Mucosa of stomach (tissue), 1 donor: ENCODE data around the gene TBRG1.
"Not testable (repeated sequence)": the region's sequence is repeated elsewhere in the genome, so short reads cannot be mapped to it uniquely, and the experiment has no call there.

Source experiments
- H3K27me3 ChIP-seq: one replicate; pipeline ENCODE4 v1.7.0; 2013; ENCODE audit warnings: mild to moderate bottlenecking, low read length; ENCODE audit not compliant: control insufficient read depth, insufficient read depth
- H3K36me3 ChIP-seq: one replicate; pipeline ENCODE4 v1.7.0; 2013; ENCODE audit warnings: low read length; ENCODE audit not compliant: control insufficient read depth, insufficient read depth
- H3K4me1 ChIP-seq: one replicate; pipeline ENCODE4 v1.7.0; 2013; ENCODE audit warnings: mild to moderate bottlenecking, low read length; ENCODE audit not compliant: control insufficient read depth, insufficient read depth
- H3K4me3 ChIP-seq: one replicate; pipeline ENCODE4 v1.7.0; 2013; ENCODE audit warnings: low read length
- H3K9ac ChIP-seq: one replicate; pipeline ENCODE4 v1.7.0; 2013; ENCODE audit warnings: mild to moderate bottlenecking, low read length, moderate library complexity
- H3K9me3 ChIP-seq: one replicate; pipeline ENCODE4 v1.7.0; 2013; ENCODE audit warnings: mild to moderate bottlenecking, low read length, moderate library complexity; ENCODE audit not compliant: control insufficient read depth
- donor health status: Pancreatic carcinoma.

Gene TBRG1

GRCh38 chr11:124597626-124598025 lies 25.0 kb upstream of the TBRG1 start:
- Histone ChIP-seq H3K9ac (no peak overlapping the region), H3K27me3 (no peaks in the 10 kb centered on the region), H3K4me3 (no peak overlapping the region), H3K9me3 (no peaks in the 10 kb centered on the region), H3K4me1 (no peaks in the 10 kb centered on the region), H3K36me3 (no peaks in the 10 kb centered on the region)

DNA sequence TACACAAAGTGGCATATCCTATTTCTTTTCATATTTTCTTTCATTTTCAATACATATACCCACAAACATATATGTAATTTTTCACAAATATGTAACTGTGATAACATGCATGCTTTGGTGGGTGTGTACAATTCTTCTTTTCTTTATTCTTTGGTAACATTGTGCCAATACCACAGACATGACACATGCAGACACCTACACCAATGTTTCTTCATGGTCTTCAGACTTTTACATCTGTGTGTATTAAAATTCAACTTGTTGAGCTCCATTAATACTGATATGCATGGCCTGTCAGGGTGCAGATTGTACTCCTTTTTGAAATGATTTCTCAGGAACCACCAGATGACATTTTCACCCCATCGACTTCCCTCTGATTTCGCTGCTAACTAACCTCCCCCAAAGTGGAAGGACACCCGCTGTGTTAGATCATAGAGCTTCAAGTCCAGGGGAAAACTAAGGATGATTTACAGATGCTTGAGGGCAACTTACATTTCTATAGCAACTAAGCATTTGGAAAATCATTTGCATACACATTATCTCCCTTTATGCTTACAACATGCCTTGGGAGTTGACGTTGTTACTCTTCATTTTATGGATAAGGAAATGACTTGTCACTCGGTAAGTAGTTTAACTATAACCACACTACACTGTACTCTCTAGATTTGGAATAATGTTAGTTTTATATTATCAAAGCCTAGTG lies 21.9 kb upstream of the TBRG1 start:
- Histone ChIP-seq H3K4me3 (no peak overlapping the region), H3K4me1 (no peaks in the 10 kb centered on the region), H3K27me3 (no peaks in the 10 kb centered on the region), H3K36me3 (no peaks in the 10 kb centered on the region), H3K9ac (no peak overlapping the region), H3K9me3 (no peaks in the 10 kb centered on the region)

DNA sequence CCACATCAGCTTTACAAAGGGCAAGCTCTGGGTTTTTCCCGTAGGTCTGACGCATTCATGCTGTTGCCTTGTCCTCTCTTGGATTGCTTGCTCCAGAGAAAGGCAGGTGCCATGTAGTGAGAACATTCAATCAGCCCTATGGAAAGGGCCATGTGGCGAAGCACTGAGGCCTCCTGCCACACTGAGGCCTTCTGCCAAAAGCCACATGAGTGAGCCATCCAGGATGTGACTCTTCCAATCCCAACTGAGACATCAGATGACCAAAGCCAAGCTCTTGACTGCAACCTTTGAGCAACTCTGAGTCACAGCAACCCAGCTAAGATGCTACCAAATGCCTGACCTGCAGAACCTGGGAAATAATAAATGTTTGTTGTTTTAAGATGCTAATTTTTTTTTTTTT lies 20.5 kb upstream of the TBRG1 start:
- no peaks in the 10 kb centered on the region for H3K27me3 ChIP-seq
- H3K4me1 ChIP-seq: no peaks in the 10 kb centered on the region
- no peaks in the 10 kb centered on the region for H3K36me3 ChIP-seq
- H3K9me3 ChIP-seq: no peaks in the 10 kb centered on the region
- H3K9ac ChIP-seq: no peak overlapping the region
- no peak overlapping the region for H3K4me3 ChIP-seq

DNA sequence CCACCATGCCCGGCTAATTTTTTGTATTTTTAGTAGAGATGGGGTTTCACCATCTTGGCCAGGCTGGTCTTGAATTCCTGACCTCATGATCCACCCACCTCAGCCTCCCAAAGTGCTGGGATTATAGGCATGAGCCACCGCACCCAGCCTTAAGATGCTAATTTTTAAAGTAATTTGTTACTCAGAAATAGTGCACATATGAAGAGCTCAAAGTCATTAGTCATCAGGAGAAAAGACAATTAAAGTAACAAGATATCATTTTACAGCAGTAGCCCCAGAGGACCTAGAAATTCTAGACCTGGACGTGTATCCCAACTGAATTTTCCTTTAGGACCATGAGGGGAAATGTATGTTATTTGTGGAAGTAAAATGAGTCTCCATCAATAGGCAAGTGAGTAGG lies 19.9 kb upstream of the TBRG1 start:
- not testable (repeated sequence) for H3K4me3 ChIP-seq, H3K4me1 ChIP-seq, H3K9me3 ChIP-seq, H3K27me3 ChIP-seq, H3K9ac ChIP-seq, H3K36me3 ChIP-seq

- Histone ChIP-seq H3K4me1 (no peaks in the 10 kb centered on the region), H3K4me3 (no peak overlapping the region), H3K27me3 (no peaks in the 10 kb centered on the region), H3K9ac (no peak overlapping the region), H3K36me3 (no peaks in the 10 kb centered on the region), H3K9me3 (no peaks in the 10 kb centered on the region)
Measured at GRCh38 chr11:124605719-124606118, 16.9 kb upstream of the TBRG1 start.

DNA sequence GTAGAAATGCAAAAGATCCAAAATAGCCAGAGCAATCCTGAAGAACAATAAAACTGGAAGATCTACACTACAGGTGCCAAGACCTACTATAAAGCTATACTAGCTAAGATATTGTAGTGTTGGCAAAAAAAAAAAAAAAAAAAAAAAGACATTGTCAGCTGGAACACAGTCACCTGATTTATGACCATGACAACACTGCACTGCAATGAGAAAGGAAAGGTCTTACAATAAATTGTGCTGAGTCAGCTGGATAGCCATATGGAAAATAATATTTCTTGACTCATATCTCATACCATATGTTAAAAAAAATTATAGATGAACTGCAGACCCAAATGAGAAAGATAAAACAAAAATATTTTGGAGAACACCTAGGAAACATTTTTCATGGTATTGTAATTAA lies 14.5 kb upstream of the TBRG1 start:
- H3K9ac ChIP-seq: no peak overlapping the region
- H3K27me3 ChIP-seq: no peaks in the 10 kb centered on the region
- H3K36me3 ChIP-seq: no peaks in the 10 kb centered on the region
- no peaks in the 10 kb centered on the region for H3K9me3 ChIP-seq
- no peaks in the 10 kb centered on the region for H3K4me1 ChIP-seq
- H3K4me3 ChIP-seq: no peak overlapping the region

DNA sequence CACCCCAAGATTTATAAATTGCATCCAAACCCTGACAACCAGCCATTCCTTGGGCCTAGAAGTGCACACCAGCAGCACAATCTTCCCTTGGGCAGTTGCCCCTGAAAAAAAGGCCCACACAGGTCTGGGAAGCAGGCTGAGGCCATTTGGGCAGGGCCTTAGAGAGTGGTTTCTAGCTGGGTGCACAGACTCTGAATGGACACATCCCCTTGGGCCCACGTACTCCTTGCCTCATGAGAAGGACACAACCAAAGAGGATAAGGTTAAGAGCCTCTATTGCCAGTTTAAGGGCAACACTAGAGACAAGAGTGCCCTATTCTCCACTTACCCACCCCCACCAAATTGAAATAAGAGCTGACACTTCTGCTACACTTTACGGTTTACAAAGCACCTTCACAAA lies 12.4 kb upstream of the TBRG1 start:
- no peaks in the 10 kb centered on the region for H3K4me1 ChIP-seq
- no peak overlapping the region for H3K9ac ChIP-seq
- H3K4me3 ChIP-seq: no peak overlapping the region
- H3K9me3 ChIP-seq: no peaks in the 10 kb centered on the region
- H3K36me3 ChIP-seq: no peaks in the 10 kb centered on the region
- peaks cover 2% of the 10 kb centered on the region for H3K27me3 ChIP-seq

DNA sequence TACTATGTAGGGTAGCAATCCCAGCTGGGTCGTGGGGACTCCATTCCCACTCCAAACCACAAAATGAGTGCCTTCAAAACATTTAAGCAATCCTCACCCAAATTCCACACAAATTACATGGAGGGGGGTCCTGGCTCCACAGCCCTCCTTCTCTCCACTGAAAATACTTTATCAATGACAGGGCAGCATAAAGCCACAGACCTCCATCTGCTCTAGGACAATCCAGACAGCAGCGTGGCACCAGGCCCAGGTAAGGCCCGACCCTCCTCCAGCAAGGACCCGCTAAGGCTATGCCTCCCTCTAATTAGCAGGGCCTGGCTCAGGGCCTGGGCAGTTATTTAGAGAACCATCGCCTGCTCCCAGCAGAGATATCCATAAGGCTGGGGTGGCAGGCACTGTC lies 11.6 kb upstream of the TBRG1 start, which contains the start of gene PANX3:
PANX3 (plus strand) TSS at position 365 of the 400 bp plus-strand sequence. CDS start 129 bp downstream, outside the sequence.
- H3K9me3 ChIP-seq: no peaks in the 10 kb centered on the region
- no peaks in the 10 kb centered on the region for H3K36me3 ChIP-seq
- no peak within 1 kb of the TSS for H3K4me3 ChIP-seq
- H3K9ac ChIP-seq: no peak within 1 kb of the TSS
- peaks cover 2% of the 10 kb centered on the region for H3K27me3 ChIP-seq
- no peaks in the 10 kb centered on the region for H3K4me1 ChIP-seq

DNA sequence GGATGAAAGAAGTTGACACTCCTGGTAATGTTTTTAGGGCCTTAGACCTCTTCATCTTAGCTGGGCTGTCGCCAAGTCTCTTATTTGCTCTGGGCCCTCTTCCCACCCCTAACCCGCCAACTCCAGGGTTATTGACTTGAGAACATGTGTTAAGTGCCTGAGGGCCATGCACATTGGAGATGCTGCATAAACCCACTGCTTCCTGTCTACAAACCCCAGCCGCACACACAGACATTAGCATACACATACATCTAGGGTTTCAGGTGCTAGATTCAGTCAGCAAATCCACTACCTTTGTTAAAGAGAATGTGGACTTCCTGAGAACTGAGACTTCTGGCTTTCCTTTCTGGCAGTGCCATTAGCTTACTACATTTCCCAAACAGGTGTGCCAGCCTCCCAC lies 10.6 kb upstream of the TBRG1 start:
- peaks cover 2% of the 10 kb centered on the region for H3K27me3 ChIP-seq
- no peaks in the 10 kb centered on the region for H3K4me1 ChIP-seq
- H3K9ac ChIP-seq: no peak overlapping the region
- no peaks in the 10 kb centered on the region for H3K36me3 ChIP-seq
- H3K4me3 ChIP-seq: no peak overlapping the region
- no peaks in the 10 kb centered on the region for H3K9me3 ChIP-seq

- no peak overlapping the region for H3K4me3 ChIP-seq
- no peaks in the 10 kb centered on the region for H3K4me1 ChIP-seq
- no peaks in the 10 kb centered on the region for H3K36me3 ChIP-seq
- peaks cover 2% of the 10 kb centered on the region for H3K27me3 ChIP-seq
- no peaks in the 10 kb centered on the region for H3K9me3 ChIP-seq
- no peak overlapping the region for H3K9ac ChIP-seq
Measured at GRCh38 chr11:124612567-124613246, 10.0 kb upstream of the TBRG1 start.

DNA sequence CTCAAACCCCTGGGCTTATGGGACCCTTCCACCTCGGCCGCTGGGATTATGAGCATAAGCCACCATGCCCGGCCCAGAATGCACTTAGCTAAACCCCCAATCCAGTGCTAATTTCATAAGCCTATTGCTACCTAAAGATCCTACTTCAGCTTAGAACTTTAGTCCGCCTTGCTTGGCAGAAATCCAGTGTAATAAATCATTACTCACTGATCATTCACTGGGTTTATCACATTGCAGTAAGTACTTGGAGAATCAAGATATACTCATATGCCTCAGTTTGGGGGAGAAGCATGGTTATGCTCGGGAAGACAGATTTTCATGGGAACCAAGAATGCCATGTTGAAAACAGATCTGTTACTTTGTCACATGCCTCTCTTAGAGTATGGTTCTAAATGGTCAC lies 3.8 kb upstream of the TBRG1 start:
- H3K27me3 ChIP-seq: peaks cover 5% of the 10 kb centered on the region
- H3K36me3 ChIP-seq: no peaks in the 10 kb centered on the region
- H3K4me3 ChIP-seq: no peak overlapping the region
- H3K9ac ChIP-seq: no peak overlapping the region
- peaks cover 5% of the 10 kb centered on the region for H3K4me1 ChIP-seq
- H3K9me3 ChIP-seq: no peaks in the 10 kb centered on the region

DNA sequence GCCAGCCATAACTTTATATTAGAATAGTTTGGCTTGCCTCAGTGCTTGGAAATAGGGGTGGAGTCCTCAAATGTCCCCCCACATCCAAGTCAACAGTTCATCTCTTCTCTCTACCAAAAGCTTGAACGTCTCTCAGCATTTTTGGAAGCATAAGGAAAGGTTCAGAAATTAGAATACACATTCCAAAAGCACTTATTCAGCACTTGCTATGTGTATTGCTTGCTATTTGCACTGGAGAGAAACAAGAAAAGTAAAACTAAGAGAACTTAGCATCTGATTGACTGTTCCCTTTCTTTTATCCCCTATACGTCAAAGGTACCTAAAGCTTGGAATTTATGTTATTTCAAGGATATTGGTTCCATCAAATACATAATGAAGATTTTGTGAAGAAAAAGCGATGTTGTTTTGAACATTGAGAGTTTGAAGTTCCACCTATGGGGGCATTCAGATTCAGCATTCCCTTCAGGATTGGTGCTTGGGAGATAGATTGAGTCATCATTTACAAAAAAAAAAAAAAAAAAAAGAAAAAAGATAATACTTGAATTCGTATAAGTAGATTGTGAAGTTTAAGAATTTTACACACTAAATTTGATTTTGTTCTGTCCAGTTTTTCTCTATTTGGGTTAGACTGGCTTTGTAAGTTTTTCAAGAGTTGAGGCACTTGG lies 1.3 kb downstream of the TBRG1 start:
- Histone ChIP-seq H3K27me3 (peaks cover 5% of the 10 kb centered on the region), H3K4me1 (peaks cover 7% of the 10 kb centered on the region), H3K9ac (peak overlapping the region; percentile 96), H3K9me3 (no peaks in the 10 kb centered on the region), H3K4me3 (peak overlapping the region; percentile 95), H3K36me3 (peaks cover 6% of the 10 kb centered on the region)
